GM21529 (cell line): Measurements from ENCODE around the gene LRP11.
A peak's percentile ranks its signal among the peaks of the same experiment; 100 is the strongest.
"Not testable (repeated sequence)": the region's sequence is repeated elsewhere in the genome, so short reads cannot be mapped to it uniquely, and the experiment has no call there.

Experiments
- ATAC-seq: cut with Tn5 transposase; IDR thresholded peaks from one replicate; pipeline ENCODE4 v1.9.1; 2021; ENCODE audit not compliant: unreplicated experiment

The LRP11 gene

DNA sequence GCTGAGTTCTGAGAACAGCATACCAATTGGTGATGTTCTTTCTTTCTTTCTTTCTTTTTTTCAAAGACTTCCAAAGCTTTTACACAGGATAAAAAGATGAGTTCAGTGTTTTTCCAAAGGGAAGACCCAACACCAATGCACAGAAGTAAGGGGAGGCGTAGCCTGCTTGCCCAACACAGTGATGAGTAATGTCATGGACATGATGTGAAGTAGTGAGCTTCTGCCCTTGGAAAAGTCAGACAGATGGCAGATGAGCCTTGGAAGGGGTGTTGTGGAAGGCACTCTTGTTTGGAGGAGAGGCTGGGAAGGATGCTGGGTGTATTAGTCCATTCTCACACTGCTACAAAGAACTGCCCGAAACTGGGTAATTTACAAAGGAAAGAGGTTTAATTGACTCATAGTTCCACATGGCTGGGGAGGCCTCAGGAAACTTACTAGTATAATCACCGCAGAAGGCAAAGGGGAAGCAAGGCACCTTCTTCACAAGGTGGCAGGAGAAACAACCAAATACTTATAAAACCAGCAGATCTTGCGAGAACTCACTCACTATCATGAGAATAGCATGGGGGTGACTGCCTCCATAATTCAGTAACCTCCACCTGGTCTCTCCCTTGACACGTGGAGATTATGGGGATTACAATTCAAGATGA, 12.6 kb downstream of the LRP11 start:
- ATAC-seq: no peak

DNA sequence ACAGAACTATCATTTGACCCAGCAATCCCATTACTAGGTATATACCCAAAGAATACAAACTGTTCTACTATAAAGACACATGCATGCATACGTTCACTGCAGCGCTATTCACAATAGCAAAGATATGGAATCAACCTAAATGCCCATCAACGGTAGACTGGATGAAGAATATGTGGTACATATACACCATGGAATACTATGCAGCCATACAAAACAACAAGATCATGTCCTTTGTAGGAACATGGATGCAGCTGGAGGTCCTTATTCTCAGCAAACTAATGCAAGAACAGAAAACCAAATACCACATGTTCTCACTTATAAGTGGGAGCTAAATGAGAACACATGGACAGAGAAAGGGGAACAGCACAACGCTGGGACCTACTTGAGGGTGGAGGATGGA, 15.8 kb downstream of the LRP11 start:
- ATAC-seq: not testable (repeated sequence)

DNA sequence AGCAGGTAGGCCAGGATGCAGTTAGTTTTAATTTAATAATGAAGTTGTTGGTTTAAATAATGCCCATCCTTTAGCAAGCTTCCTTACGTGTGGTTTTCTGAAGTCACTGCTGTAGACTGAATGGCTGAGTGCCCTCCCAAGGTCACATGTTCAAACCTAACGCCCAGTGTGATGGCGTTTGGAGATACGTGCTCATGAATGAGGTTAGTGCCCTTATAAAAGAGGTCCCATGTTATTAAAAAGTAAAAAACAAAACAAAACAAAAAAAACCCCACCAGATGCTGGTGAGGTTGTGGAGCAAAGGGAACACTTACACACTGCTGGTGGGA, 16.3 kb downstream of the LRP11 start:
- ATAC-seq: no peak

DNA sequence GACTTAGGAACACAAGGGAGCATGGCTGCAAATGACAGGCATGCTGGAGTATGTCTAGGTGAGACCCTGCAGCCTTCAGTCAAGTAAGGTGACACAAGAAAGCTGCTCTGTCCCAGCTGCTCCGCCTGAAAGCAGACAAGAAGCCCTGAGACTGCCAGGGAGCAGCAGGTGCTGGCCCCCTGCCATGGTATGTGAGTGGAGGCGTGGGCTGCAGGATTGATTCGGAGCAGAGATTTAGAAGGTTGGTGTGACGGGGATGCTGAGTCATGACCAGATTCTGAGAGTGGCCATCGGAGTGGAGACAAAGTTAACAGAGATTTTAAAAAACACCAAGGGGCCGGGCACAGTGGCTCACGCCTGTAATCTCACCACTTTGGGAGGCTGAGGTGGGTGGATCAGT, 17.8 kb downstream of the LRP11 start:
- ATAC-seq: no peak

DNA sequence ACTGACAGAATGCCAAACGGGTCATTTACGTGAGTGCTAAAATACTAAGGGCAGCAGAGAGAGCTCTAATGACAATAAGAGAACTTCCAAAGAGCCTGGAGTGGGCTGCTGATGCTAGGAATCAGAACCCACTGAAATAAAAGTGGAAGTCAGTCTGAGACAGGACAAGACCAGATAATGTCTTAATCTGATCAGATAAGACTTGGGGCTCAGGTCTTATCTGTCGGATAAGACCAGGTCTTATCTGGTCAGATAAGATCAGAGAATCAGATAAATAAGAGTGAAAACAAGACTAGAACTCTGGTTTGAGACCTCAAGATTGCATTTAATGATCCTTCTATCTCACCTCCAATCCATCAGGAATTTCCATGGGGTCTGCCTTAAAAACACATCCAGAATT, 18.6 kb downstream of the LRP11 start:
- ATAC-seq: no peak

DNA sequence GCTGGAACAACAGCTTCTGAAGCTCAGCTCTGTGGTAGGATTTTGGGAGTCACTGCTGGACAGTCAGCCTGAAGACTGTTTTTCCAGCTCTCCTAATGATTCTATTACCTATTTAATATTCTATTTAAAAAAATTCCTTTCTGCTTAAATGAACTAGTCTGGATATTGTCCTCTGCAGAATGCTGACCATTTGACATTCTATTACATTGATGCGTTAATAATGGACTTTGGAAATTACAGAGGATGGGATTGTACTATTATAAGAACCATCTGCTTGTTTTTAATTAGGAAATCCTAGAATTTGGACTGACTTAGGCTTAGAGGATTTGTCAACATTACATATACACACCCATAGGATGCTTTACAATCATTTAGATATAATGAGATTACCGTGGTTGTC, 19.7 kb downstream of the LRP11 start:
- ATAC-seq: no peak

DNA sequence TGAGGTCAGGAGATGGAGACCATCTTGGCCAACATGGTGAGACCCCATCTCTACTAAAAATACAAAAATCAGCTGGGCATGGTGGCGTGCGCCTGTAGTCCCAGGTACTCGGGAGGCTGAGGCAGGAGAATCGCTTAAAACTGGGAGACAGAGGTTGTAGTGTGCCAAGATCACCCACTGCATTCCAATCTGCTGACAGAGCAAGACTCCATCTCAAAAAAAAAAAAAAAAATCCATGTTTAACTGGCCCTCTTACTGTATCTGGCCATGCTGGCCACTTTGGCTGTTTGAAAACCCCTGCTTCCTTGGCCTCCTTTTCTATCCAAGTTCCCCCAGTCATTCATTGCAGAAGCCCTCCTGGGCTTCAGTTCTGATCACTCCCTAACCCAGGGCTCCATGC, 20.1 kb downstream of the LRP11 start:
- ATAC-seq: not testable (repeated sequence)

DNA sequence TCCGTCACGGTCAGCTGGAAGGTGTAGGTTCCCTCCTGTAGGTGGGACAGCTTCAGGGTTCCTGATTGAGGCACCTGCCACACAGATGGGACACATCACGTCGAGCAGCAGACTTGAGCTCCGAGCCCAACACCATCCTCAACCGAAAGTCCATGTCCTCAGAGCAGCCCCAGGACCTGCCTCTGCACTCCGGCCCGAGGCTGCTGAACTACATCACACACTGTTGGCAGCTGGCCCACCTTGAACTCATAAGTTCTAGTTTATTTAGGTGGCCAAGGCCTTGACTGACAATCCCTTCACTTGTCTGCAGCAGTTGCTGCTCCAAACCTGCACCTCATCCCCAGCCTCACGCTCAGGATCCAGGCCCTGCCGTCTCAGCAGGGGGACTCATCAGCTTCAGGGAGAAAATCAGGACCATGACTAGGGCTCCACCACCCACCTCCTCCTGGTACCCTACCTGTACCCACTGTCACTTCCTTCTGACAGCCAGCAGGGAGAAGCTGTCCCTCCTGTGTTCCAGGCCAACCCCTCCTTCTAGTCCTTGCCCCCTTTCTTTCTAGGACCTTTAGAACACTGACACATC, 21.0 kb downstream of the LRP11 start:
- no peak for ATAC-seq

DNA sequence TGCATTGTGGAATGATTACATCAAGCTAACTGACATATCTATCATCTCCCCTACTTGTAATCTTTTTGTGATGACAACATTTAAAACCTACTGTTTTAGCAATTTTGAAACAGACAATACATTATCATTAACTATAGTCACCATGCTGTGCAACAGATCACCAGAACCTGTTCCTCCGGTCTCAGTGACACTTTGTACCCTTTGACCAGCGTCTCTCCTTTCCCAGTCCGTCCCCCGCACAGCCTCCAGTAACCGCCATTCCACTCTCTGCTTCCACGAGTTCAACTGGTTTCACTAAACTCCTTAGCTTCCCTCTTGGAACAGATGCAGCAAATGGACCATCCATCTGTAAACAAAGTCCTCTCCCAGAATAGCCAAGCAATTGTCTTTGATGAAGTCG, 21.8 kb downstream of the LRP11 start:
- ATAC-seq: no peak

DNA sequence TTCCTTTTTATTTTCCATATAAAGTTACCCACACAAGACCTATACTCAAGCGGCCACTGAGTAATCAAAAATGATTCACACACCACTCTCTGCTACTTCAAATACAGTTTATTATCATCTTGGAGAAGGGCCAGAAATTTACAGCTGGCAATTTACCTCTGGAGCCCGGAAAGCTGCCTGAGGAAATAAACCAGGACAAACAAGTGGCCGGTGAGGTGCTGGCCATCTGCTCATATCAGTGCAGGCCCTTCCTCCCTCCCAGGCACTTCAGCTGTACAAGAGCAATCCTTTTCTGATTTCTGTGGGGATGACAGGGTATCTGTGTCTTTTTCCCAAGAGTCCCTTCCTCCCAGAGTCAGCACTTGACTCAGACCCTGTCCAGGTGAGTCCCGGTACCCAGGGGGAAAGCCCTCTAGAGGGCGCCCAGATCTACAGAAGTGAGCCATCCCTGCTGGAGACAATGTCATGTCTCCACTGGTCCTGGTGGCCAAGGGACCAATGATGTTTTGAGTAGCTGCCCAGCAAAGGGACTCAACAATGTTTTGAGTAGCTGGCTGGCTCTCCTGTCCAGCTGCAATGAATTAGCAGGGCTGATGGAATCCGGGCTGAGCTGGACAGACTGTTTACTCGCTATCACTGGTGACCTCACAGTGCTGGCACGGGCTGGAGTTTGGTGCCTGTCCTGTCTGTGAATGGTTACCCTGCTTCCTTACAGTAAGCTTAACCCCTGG, 23.6 kb downstream of the LRP11 start:
- ATAC-seq: peak; percentile 68

DNA sequence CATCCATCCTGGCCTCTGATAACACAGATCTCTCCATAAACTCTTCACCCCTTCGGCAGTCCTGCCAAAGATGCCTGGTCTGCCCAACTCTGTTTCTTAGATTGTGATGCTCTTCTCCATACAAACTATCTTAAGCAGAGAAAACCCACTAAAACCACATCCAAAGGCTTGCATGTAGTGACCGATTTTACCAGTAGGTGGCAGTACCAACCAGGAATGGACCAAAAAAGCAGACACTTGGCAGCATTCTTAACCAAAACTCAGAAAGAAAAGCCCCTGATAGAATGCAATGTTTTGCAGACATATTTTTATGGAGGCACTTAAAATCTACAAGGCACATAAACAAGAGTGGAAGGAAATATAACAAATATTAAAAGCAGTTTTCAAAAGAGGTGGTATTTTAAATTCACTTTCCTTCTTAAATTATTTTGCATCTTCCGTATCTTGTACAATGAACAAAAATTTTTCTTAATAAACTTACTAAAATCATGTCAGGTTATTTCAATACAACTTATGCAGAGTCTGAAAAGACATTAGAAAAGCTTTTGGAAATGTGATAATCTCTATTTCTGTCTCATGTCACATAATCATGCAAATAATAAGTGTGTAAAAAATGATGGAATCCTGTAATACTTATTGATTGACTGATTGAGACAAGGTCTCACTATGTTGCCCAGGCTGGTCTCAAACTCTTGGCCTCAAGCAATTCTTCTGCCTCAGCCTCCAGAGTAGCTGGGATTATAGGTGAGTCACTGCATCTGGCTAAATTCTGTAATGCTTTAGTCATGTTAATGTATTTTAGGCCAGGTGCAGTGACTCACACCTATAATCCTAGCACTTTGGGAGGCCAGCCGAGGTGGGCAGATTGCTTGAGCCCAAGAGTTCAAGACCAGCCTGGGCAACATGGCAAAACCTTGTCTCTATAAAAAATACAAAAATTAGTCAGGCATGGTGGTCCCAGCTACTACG, 29.4 kb downstream of the LRP11 start:
- no peak for ATAC-seq

DNA sequence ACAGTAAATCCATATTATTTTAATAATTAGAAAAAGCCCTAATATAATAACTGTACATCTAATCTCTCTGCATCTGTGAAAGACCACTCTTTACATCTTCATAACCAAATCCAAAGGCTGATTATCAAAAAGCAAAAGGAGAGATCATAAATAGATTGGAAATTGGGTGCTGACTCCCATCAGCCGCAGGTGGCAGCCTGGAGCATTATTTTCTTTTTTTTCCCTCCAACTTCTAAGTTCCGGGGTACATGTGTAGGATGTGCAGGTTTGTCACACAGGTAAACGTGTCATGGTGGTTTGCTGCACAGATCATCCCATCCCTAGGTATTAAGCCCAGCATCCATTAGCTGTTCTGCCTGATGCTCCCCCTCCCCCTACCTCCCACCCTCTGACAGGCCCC, 30.5 kb downstream of the LRP11 start:
- no peak for ATAC-seq

DNA sequence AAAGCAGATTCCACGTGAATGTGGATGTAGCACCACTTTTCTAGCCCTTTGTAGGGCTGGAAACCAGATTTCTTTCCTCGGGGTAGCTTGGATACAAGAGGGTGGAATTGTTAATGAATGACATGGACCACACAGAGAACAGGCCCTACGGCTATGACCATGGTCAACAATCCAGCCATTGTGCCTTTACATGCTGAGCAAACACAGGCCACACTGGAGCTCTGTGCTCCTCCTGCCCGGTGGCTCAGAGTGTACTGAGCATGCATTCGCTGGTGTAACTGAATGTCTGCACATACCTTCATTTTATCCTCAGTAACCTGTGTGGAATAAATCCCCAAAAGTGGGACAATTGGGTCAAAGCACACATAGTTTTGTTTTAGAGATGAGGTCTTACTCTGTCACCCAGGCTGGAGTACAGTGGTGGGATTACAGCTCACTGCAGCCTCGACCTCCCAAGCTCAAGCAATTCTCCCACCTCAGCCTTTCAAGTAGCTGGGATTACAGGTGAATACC, 32.8 kb downstream of the LRP11 start:
- ATAC-seq: no peak

DNA sequence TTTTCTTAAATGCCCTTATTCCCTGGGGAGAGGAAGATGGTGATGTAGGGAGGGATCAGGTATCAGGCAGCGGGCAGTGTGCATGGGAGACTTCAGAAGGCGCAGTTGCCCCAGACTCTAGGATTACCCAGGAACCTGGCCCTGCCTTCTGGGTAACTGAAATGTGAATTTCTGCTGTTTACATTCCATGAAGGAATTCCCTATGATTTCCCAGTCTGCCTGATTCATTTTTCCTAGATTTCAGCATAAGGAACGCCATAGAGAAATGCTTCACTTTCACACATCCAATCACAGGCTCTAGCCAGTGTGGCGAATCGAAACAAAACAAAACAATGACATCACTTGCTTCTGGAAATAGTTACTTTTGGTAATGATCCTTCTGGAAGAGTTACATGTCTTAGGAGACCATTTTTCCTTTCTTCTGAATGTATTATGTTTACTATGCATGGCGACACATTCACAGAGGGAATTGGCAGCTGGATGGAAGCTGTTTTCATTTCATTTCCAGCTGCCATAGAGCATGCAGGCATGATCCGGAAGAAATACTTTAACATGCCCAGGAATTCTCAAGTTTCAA, 33.3 kb downstream of the LRP11 start:
- no peak for ATAC-seq

DNA sequence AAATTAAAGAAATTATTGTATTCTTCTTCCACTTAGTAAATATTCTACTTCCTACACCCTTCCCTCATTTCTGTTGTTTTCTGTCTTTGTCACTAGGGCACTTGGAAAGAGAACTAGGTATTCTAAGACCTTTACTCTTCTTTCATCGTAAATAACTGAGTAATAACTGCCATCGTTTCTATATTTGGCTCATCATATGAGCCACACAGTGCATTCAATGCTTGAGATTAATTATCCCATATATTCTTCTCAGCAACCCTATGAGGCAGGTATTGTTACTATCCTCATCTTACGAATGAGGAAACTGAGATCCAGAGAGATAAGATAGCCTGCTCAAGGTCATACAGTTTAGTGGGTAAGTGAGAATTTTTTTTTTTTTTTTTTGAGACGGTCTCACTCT, 38.9 kb downstream of the LRP11 start:
- no peak for ATAC-seq

DNA sequence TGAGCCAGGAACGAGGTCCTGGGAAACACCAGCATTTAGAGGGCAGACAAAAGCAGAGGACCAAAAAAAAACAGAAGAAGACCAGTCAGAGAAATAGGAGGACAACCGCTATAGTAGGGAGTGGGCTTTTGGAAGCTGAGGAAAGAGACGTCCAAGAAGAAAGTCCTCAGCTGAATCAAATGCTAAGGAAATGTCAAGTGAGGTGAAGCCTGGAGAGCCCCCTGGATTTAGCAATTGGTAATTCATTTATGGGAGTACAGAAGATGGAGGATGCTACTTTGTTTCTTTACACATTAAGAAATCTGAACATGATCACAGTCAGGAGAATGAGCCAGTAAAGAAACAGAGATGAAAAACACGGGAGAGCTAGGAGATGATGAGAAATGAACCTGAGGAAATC, 41.1 kb downstream of the LRP11 start:
- no peak for ATAC-seq

DNA sequence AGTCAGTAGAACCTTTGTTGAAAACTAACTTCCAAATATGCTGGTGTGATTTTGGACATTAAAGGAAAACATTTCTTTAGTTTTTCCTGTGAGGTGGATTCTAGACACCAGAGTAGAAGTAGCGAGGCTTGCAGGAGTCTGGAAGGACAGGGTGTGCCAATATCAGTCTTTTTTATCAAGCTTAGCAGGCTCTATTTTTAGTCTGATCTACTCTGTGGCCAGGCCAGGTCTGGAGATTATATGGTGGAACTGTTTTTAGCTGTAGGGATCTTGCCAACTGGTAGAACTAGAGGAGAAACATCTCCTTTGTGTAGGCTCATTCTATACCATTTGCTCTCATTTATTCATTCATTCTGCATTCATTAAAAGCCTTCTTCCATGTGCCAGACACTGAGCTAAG, 42.7 kb downstream of the LRP11 start:
- ATAC-seq: no peak

DNA sequence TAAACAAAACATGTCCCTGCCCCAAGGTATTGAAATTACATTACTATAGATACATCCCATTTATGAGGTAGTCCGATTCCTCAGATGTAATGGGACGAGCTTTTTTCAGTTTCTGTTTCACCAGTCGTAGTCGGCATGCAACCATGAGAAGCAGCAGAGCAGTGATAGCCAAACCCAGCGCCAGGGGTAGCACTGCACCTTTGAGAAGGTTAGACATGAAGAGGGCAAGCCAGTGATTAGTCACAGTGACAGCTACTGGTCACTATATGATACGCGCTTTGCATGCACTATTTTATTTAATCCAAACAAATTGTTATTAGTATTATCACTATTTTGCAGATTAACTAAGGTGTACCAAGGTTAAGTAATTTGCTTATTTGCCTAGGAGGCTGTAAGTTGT, 43.7 kb downstream of the LRP11 start:
- ATAC-seq: no peak

DNA sequence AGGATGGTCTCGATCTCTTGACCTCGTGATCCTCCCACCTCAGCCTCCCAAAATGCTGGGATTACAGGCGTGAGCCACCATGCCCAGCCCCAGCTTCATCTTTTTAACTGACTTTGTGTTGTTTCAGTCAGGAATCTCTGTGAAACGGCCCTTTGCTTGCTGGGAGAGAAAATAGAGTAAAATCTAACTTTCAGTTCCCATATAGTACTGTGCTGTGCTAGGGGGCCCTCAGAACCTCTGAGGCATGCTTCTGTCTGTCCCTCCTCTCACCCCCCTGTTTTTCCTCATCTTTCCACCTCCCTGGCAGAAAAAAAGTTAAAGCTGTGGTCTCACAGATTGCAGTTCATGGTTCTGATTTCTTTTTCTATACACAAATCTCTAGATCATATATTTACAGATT, 48.4 kb downstream of the LRP11 start:
- ATAC-seq: peak; percentile 74

DNA sequence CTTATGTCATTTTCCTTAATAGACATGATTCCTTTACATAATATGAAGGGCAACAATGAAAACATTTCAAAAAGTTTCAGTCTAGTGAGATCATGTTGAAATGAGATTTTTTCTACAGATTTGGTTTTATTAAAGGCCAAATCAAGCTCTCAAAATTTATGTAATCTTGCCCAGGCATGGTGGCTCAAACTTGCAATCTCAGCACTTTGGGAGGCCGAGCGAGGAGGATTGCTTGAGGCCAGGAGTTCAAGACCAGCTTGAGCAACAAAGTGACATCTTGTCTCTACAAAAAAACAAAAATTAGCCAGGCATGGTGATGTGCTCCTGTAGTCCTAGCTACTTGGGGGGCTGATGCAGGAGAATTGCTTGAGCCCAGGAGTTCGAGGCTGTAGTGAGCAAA, 50.8 kb downstream of the LRP11 start:
- no peak for ATAC-seq

DNA sequence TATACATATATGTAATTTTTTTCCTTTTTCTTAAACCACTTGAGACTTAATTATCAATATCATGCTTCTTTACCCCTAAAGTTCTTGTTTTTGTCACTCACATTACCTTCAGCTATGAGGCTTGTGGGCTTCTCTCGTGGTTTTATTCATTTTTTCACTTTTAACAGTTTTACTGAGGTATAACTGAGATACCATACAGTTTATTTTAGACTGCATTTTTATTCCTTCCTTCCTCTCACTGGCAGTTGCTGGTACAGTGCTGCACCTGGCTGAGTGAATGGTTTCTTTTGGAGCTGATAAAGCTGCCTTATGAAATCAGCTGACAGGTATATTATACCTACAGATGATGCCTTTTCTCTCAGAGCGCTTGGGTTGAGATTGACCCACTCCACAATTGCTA, 54.4 kb downstream of the LRP11 start:
- no peak for ATAC-seq
